ENCODE measurements around the gene HHIP. TPM values are rescaled to one million over a fixed set of nuclear protein-coding genes. Genes with fewer than 3 reads are reported as not detected.

HHIP gene
- total and polyA plus RNA-seq, 2 of the 13 experiments (the other 11 are each of a cell fraction or from before 2014, with no cell fraction given), result not detected

- WGBS (ENCODE audit: low lambda C conversion rate), result 0% methylated on average over 1 of the region's 1 CpG
- DNase-seq (ENCODE audit: low spot score) (no peak), ATAC-seq (no peak), FAIRE-seq (no peak)
- intact Hi-C loops (cut with micrococcal nuclease; ENCODE audit: unreplicated experiment) (no loop called here), in situ Hi-C loops (cut with HindIII; ENCODE audit: extremely low pct_ligation_motif_present, low pct_unique_long_range_greater_than_20kb) (no loop called here)
- no TSS peak for BruUV-seq (replicated peaks)
- Histone ChIP-seq H3K27ac (ENCODE audit: extremely low read length, insufficient read depth, low read length) (no peak overlapping the region), H3K4me3 (replicated peaks in 1 of 3; ENCODE audit: insufficient read depth in 1 of 3, low read depth in 2 of 3, low read length in 3 of 3) (no peak overlapping the region), H4K20me1 (ENCODE audit: insufficient read depth, low read length) (no peaks in the 10 kb centered on the region), H3K9ac (ENCODE audit: insufficient read depth, low read depth, low read length) (no peak overlapping the region), H3K4me2 (ENCODE audit: low read depth, low read length) (no peak overlapping the region), H2AFZ (ENCODE audit: low read length) (no peak overlapping the region), H3K4me1 (ENCODE audit: insufficient read depth, low read length) (no peaks in the 10 kb centered on the region), H3K9me3 (ENCODE audit: low read length) (no peaks in the 10 kb centered on the region), H3K79me2 (ENCODE audit: insufficient read depth, low read length) (no peaks in the 10 kb centered on the region), H3K27me3 (ENCODE audit: control insufficient read depth in 1 of 2, insufficient read depth in 2 of 2, low read length in 2 of 2) (no peaks in the 10 kb centered on the region), H3K36me3 (replicated peaks in 1 of 2; ENCODE audit: control insufficient read depth in 1 of 2, insufficient read depth in 2 of 2, low read length in 2 of 2) (no peaks in the 10 kb centered on the region)
- CTCF ChIA-PET (ENCODE audit: low intra/inter-chr PET ratio, low total read pairs), result no interaction called here
- POLR2A ChIA-PET, result no interaction called here
- TF ChIP-seq, protein P1, sequence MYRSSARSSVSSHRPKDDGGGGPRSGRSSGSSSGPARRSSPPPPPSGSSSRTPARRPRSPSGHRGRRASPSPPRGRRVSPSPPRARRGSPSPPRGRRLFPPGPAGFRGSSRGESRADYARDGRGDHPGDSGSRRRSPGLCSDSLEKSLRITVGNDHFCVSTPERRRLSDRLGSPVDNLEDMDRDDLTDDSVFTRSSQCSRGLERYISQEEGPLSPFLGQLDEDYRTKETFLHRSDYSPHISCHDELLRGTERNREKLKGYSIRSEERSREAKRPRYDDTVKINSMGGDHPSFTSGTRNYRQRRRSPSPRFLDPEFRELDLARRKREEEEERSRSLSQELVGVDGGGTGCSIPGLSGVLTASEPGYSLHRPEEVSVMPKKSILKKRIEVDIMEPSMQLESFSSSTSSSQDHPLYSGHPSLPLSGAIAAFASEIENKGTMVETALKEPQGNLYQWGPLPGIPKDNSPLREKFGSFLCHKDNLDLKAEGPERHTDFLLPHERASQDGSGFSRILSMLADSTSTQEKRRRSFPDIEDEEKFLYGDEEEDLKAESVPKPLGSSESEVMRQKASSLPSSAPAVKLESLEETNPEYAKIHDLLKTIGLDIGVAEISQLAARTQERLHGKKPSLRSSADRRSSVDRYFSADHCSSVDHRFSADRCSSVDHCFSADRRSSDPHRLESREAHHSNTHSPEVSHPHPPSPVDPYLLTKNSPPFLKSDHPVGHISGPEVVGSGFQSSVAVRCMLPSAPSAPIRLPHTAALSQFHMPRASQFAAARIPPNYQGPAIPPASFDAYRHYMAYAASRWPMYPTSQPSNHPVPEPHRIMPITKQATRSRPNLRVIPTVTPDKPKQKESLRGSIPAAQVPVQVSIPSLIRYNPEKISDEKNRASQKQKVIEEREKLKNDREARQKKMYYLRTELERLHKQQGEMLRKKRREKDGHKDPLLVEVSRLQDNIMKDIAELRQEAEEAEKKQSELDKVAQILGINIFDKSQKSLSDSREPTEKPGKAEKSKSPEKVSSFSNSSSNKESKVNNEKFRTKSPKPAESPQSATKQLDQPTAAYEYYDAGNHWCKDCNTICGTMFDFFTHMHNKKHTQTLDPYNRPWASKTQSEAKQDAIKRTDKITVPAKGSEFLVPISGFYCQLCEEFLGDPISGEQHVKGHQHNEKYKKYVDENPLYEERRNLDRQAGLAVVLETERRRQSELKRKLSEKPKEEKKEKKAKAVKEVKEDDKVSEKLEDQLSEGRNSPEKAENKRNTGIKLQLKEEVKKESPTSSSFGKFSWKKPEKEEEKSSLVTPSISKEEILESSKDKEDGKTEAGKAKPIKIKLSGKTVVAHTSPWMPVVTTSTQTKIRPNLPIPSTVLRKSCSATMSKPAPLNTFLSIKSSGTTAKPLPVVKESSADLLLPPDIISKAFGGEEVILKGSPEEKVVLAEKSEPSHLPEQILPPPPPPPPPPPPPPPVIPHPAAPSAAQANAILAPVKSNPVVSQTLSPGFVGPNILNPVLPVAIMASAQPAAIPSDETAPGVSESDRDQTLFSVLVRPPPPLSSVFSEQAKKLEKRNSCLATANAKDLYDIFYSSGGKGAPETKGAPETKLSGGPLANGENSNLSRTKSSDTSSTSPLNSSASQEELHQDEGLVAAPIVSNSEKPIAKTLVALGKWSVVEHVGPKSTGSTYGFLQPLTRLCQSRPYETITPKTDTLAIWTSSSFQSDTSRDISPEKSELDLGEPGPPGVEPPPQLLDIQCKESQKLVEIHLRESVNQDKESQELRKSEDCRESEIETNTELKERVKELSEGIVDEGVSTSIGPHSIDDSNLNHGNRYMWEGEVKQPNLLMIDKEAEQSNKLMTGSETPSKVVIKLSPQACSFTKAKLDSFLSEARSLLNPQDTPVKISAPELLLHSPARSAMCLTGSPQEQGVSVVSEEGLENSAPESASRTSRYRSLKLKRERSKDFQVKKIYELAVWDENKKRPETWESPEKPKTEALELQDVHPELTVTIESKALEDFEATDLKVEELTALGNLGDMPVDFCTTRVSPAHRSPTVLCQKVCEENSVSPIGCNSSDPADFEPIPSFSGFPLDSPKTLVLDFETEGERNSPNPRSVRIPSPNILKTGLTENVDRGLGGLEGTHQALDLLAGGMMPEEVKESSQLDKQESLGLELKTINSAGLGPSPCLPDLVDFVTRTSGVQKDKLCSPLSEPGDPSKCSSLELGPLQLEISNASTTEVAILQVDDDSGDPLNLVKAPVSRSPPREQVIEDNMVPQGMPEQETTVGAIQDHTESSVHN (CRISPR knock-in tag; IDR thresholded peaks at IDR 0.05), result no peak
- TF ChIP-seq ATF7 (IDR thresholded peaks at IDR 0.05) (peak; percentile 37; the same call in 1 of the 2 replicates), ATF7 (CRISPR knock-in tag; IDR thresholded peaks at IDR 0.05) (no peak), PAWR (CRISPR knock-in tag; IDR thresholded peaks at IDR 0.05; ENCODE audit: borderline replicate concordance) (no peak), KAT8 (CRISPR knock-in tag; IDR thresholded peaks at IDR 0.05) (no peak)
Observed at GRCh38 chr4:144599621-144600020, 46.3 kb upstream of the HHIP start.

All from HepG2 (cell line).